ENCODE results near the gene GIT2.

Gene GIT2

GRCh38 chr12:109943811-109944210, 52.4 kb downstream of the GIT2 start:
- Histone ChIP-seq H3K36me3 (replicated peaks; ENCODE audit: insufficient read depth, low read length) (no peaks in the 10 kb centered on the region), H3K4me2 (ENCODE audit: low read depth, low read length) (no peak overlapping the region), H4K20me1 (ENCODE audit: insufficient read depth, low read length) (no peaks in the 10 kb centered on the region), H3F3A (ENCODE audit: insufficient read depth, low read length) (no peaks in the 10 kb centered on the region), H2AFZ (ENCODE audit: low read length) (no peak overlapping the region), H3K9me2 (replicated peaks; ENCODE audit: insufficient read depth, low read length) (no peaks in the 10 kb centered on the region), H3K4me1 (ENCODE audit: low read length) (no peaks in the 10 kb centered on the region), H3K9ac (ENCODE audit: low read length) (no peak overlapping the region), H3K79me2 (ENCODE audit: low read length) (no peaks in the 10 kb centered on the region), H3K27ac (ENCODE audit: low read length) (no peak overlapping the region), H3K4me3 (ENCODE audit: low read length) (no peak overlapping the region), H3K27me3 (replicated peaks; ENCODE audit: insufficient read depth, low read length) (no peaks in the 10 kb centered on the region), H3K9me3 (replicated peaks; ENCODE audit: insufficient read depth, low read length) (no peaks in the 10 kb centered on the region)
- DNase-seq: no peak
- TF ChIP-seq CTCF (IDR thresholded peaks at IDR 0.05; ENCODE audit: low read length): no peak
- TF ChIP-seq EZH2phosphoT487 (IDR thresholded peaks at IDR 0.05; ENCODE audit: low read length): no peak
- TF ChIP-seq EZH2 (optimal IDR thresholded peaks at IDR 0.05; ENCODE audit: low read depth, low read length): no peak

DNA sequence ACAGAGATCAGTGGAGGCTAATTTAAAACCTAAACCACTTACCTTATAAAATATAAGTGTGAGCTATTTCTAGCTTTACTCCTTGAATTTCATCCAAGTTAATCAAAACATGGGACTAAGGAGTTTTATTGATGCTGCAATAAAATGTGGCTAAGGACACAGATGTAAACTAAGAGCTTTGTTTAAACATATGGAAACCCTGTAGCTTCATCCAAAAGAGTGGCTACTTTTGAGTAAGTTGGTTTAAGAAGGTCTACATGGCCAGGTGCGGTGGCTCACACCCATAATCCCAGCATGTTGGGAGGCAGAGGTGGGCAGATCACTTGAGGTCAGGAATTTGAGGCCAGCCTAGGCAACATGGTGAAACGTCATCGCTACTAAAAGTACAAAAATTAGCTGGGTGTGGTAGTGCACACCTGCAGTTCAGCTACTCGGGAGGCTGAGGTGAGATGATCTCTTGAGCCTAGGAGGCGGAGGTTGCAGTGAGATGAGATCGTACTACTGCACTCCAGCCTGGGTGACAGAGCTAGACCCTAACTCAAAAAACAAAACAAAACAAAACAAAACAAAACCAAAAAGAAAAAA, 55.7 kb downstream of the GIT2 start:
- H3K27ac ChIP-seq (ENCODE audit: low read length): no peak overlapping the region
- H3K9me2 ChIP-seq (replicated peaks; ENCODE audit: insufficient read depth, low read length): no peaks in the 10 kb centered on the region
- H3K4me1 ChIP-seq (ENCODE audit: low read length): no peaks in the 10 kb centered on the region
- no peak overlapping the region for H2AFZ ChIP-seq (ENCODE audit: low read length)
- H3K36me3 ChIP-seq (replicated peaks; ENCODE audit: insufficient read depth, low read length): no peaks in the 10 kb centered on the region
- TF ChIP-seq CTCF (IDR thresholded peaks at IDR 0.05; ENCODE audit: low read length) (no peak), EZH2 (optimal IDR thresholded peaks at IDR 0.05; ENCODE audit: low read depth, low read length) (no peak), EZH2phosphoT487 (IDR thresholded peaks at IDR 0.05; ENCODE audit: low read length) (no peak)
- H3K79me2 ChIP-seq (ENCODE audit: low read length): no peaks in the 10 kb centered on the region
- no peak overlapping the region for H3K9ac ChIP-seq (ENCODE audit: low read length)
- no peak overlapping the region for H3K4me2 ChIP-seq (ENCODE audit: low read depth, low read length)
- H3K4me3 ChIP-seq (ENCODE audit: low read length): no peak overlapping the region
- no peaks in the 10 kb centered on the region for H3K27me3 ChIP-seq (replicated peaks; ENCODE audit: insufficient read depth, low read length)
- H3K9me3 ChIP-seq (replicated peaks; ENCODE audit: insufficient read depth, low read length): no peaks in the 10 kb centered on the region
- no peaks in the 10 kb centered on the region for H3F3A ChIP-seq (ENCODE audit: insufficient read depth, low read length)
- H4K20me1 ChIP-seq (ENCODE audit: insufficient read depth, low read length): no peaks in the 10 kb centered on the region
- DNase-seq: no peak

- Histone ChIP-seq H3K9ac (ENCODE audit: low read length) (no peak overlapping the region), H3K27ac (ENCODE audit: low read length) (no peak overlapping the region), H3K4me1 (ENCODE audit: low read length) (no peaks in the 10 kb centered on the region), H3K9me2 (replicated peaks; ENCODE audit: insufficient read depth, low read length) (no peaks in the 10 kb centered on the region), H3K9me3 (replicated peaks; ENCODE audit: insufficient read depth, low read length) (no peaks in the 10 kb centered on the region), H3K4me2 (ENCODE audit: low read depth, low read length) (no peak overlapping the region), H4K20me1 (ENCODE audit: insufficient read depth, low read length) (no peaks in the 10 kb centered on the region), H3F3A (ENCODE audit: insufficient read depth, low read length) (no peaks in the 10 kb centered on the region), H3K79me2 (ENCODE audit: low read length) (no peaks in the 10 kb centered on the region), H3K27me3 (replicated peaks; ENCODE audit: insufficient read depth, low read length) (no peaks in the 10 kb centered on the region), H3K36me3 (replicated peaks; ENCODE audit: insufficient read depth, low read length) (no peaks in the 10 kb centered on the region), H2AFZ (ENCODE audit: low read length) (no peak overlapping the region), H3K4me3 (ENCODE audit: low read length) (no peak overlapping the region)
- no peak for DNase-seq
- TF ChIP-seq EZH2 (optimal IDR thresholded peaks at IDR 0.05; ENCODE audit: low read depth, low read length) (no peak), CTCF (IDR thresholded peaks at IDR 0.05; ENCODE audit: low read length) (no peak), EZH2phosphoT487 (IDR thresholded peaks at IDR 0.05; ENCODE audit: low read length) (no peak)
Observed at GRCh38 chr12:109939504-109939903, 56.7 kb downstream of the GIT2 start.

All from MM.1S (cell line).